ENCODE measurements around the gene PCDH8. TPM values are rescaled to one million over a fixed set of nuclear protein-coding genes. Genes with fewer than 3 reads are reported as not detected.

PCDH8 gene
- total RNA-seq, 1 experiment from 2014 or later = not detected

DNA sequence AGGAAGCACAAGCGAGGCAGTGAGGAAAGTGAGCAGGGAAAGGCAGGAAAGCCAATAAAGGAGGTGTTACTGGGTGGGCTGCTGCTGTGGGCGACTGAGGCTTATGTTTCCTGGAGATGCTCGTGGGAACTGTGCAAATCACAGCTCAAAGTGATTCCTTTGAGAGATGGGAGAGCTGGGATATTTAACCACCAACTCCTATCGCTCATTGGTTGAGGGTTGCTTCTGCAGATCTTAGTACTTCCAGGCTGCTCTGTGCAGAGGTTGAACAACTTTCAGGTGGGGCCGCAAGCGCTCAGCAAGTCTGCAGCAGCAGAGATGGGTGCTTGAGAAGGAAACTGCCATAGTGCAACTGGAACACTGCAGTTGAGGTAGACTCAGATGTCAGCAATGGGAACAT, 8.4 kb downstream of the PCDH8 start:
- POLR2A ChIA-PET = no interaction called here

More for the DNA sequence above, 8.4 kb downstream of the PCDH8 start:
- Histone ChIP-seq H3K4me3 (replicated peaks in 1 of 2; ENCODE audit: low read depth in 1 of 2, low read length in 2 of 2) (no peak overlapping the region), H3K9me2 (ENCODE audit: insufficient read depth) (no peaks in the 10 kb centered on the region), H3K27ac (ENCODE audit: low read depth, low read length) (no peak overlapping the region), H3K9me3 (ENCODE audit: control insufficient read depth in 1 of 2, insufficient read depth in 1 of 2, low read depth in 1 of 2, low read length in 2 of 2) (no peaks in the 10 kb centered on the region), H4K20me1 (ENCODE audit: insufficient read depth) (no peaks in the 10 kb centered on the region; the same call in 1 of the 2 replicates), H3K79me2 (ENCODE audit: insufficient read depth, low read length) (no peaks in the 10 kb centered on the region), H3K36me3 (ENCODE audit: control insufficient read depth in 1 of 2, insufficient read depth in 2 of 2, low read length in 2 of 2) (no peaks in the 10 kb centered on the region), H3K27me3 (ENCODE audit: insufficient read depth, low read length) (peaks cover 39% of the 10 kb centered on the region), H3K4me2 (ENCODE audit: low read length) (no peak overlapping the region), H2AFZ (ENCODE audit: low read depth, low read length, poor library complexity, severe bottlenecking) (no peak overlapping the region), H3K9ac (ENCODE audit: low read length) (no peak overlapping the region), H3K4me1 (ENCODE audit: control insufficient read depth in 1 of 2, insufficient read depth in 2 of 2, low read length in 2 of 2) (no peaks in the 10 kb centered on the region)
- no TSS peak for BruUV-seq (replicated peaks)
- ChIA-PET CTCF (no interaction called here), RAD21 (ENCODE audit: low non-redundant PET in 1 of 2, low total read pairs in 2 of 2, uncharacterized antibody in 2 of 2, unreplicated experiment in 2 of 2) (no interaction called here)
- DNase-seq (ENCODE audit: low read depth, low spot score) = no peak
- ATAC-seq = no peak
- intact Hi-C loops (cut with micrococcal nuclease) = no loop called here
- TF ChIP-seq, protein P1, sequence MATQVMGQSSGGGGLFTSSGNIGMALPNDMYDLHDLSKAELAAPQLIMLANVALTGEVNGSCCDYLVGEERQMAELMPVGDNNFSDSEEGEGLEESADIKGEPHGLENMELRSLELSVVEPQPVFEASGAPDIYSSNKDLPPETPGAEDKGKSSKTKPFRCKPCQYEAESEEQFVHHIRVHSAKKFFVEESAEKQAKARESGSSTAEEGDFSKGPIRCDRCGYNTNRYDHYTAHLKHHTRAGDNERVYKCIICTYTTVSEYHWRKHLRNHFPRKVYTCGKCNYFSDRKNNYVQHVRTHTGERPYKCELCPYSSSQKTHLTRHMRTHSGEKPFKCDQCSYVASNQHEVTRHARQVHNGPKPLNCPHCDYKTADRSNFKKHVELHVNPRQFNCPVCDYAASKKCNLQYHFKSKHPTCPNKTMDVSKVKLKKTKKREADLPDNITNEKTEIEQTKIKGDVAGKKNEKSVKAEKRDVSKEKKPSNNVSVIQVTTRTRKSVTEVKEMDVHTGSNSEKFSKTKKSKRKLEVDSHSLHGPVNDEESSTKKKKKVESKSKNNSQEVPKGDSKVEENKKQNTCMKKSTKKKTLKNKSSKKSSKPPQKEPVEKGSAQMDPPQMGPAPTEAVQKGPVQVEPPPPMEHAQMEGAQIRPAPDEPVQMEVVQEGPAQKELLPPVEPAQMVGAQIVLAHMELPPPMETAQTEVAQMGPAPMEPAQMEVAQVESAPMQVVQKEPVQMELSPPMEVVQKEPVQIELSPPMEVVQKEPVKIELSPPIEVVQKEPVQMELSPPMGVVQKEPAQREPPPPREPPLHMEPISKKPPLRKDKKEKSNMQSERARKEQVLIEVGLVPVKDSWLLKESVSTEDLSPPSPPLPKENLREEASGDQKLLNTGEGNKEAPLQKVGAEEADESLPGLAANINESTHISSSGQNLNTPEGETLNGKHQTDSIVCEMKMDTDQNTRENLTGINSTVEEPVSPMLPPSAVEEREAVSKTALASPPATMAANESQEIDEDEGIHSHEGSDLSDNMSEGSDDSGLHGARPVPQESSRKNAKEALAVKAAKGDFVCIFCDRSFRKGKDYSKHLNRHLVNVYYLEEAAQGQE (IDR thresholded peaks at IDR 0.05; ENCODE audit: low read depth) = no peak
- TF ChIP-seq POLR2A (IDR thresholded peaks at IDR 0.05; ENCODE audit: borderline replicate concordance, extremely low read depth, insufficient read depth, insufficient read length) = no peak
- TF ChIP-seq ZFX (IDR thresholded peaks at IDR 0.05) = no peak
- TF ChIP-seq SIN3A (IDR thresholded peaks at IDR 0.05; ENCODE audit: low read depth) = no peak
- no peak for TF ChIP-seq TCF7L2 (IDR thresholded peaks at IDR 0.05; ENCODE audit: borderline replicate concordance, extremely low read depth, insufficient read depth, insufficient read length)
- TF ChIP-seq ELF1 (IDR thresholded peaks at IDR 0.05; ENCODE audit: borderline replicate concordance, low read depth) = no peak
- TF ChIP-seq, protein P2, sequence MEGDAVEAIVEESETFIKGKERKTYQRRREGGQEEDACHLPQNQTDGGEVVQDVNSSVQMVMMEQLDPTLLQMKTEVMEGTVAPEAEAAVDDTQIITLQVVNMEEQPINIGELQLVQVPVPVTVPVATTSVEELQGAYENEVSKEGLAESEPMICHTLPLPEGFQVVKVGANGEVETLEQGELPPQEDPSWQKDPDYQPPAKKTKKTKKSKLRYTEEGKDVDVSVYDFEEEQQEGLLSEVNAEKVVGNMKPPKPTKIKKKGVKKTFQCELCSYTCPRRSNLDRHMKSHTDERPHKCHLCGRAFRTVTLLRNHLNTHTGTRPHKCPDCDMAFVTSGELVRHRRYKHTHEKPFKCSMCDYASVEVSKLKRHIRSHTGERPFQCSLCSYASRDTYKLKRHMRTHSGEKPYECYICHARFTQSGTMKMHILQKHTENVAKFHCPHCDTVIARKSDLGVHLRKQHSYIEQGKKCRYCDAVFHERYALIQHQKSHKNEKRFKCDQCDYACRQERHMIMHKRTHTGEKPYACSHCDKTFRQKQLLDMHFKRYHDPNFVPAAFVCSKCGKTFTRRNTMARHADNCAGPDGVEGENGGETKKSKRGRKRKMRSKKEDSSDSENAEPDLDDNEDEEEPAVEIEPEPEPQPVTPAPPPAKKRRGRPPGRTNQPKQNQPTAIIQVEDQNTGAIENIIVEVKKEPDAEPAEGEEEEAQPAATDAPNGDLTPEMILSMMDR (IDR thresholded peaks at IDR 0.05 in 2 of 3, conservative IDR thresholded peaks at IDR 0.05 in 1 of 3; ENCODE audit: borderline replicate concordance in 1 of 3, insufficient read depth in 1 of 3, low read depth in 2 of 3, low read length in 2 of 3) = no peak
- TF ChIP-seq, protein P3, sequence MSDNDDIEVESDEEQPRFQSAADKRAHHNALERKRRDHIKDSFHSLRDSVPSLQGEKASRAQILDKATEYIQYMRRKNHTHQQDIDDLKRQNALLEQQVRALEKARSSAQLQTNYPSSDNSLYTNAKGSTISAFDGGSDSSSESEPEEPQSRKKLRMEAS (IDR thresholded peaks at IDR 0.05) = no peak
- TF ChIP-seq EZH2phosphoT487 (IDR thresholded peaks at IDR 0.05; ENCODE audit: borderline replicate concordance) = no peak

All from HCT116 (cell line).